CMK (cell line): ENCODE results near the gene KCNJ16.

ENCODE experiments used
- DNase-seq: peaks from one replicate; pipeline ENCODE4 v3.0.0-alpha.2; 2010; ENCODE audit warnings: low read depth

Gene KCNJ16

GRCh38 chr17:70169709-70170597 is 94.9 kb downstream of the KCNJ16 start:
- no peak for DNase-seq

GRCh38 chr17:70171159-70171558 is 96.1 kb downstream of the KCNJ16 start:
- DNase-seq: no peak

- DNase-seq: no peak
These were observed 97.4 kb downstream of the KCNJ16 start for GRCh38 chr17:70172449-70172848.

GRCh38 chr17:70172923-70173322 is 97.9 kb downstream of the KCNJ16 start:
- no peak for DNase-seq

GRCh38 chr17:70173681-70174080 is 98.7 kb downstream of the KCNJ16 start:
- DNase-seq: no peak

- no peak for DNase-seq
These were observed 106.4 kb downstream of the KCNJ16 start for GRCh38 chr17:70181376-70181775.

- no peak for DNase-seq
These were observed 106.8 kb downstream of the KCNJ16 start for GRCh38 chr17:70181866-70182265.

- no peak for DNase-seq
These were observed 108.5 kb downstream of the KCNJ16 start for GRCh38 chr17:70183508-70183907.

- DNase-seq: no peak
These were observed 109.2 kb downstream of the KCNJ16 start for GRCh38 chr17:70184207-70184606.

- no peak for DNase-seq
These were observed 109.7 kb downstream of the KCNJ16 start for GRCh38 chr17:70184770-70185169.
